ENCODE measurements around the gene RAD52.

The RAD52 gene

DNA sequence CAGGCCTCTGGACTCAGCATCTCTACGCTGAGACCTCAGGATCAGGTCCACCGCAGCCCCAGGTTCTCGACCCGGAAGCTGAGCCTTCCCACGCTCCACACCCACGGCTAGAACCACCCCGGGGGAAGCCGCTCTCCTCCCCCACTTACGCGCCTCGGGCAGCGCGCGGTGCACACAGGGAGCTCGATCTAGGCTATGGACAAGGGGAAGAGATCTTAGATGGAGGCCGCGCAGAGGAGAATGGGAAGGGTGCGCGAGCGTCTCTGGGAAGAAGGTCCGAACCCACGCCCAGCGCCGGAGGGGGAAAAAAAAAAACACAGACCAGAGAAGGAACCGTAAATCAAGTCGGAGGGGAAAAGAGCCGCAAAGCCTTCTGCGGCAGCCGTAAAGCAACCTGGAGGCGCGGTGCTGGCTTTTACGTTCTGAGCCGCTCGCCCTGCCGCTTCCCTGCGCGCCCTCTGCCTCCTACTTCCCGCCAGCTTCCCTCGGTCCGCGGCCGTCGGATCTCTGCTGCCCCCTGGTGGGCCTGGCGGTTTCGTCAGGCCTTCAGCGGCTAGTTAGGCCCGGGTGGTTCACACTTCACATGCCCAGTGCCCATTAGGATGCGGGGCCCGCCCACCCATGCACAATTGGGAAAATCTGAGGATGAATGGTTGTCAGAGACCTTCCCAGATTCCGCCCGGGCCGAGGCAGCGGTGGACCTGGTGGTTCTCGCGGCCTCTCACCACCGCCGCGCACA lies at the start of gene RAD52:
TSS of gene RAD52 (minus strand) at position 242 of the 739 bp plus-strand sequence. CDS start 16,636 bp downstream, outside the sequence.
- H3K27me3 ChIP-seq (ENCODE audit: control insufficient read depth, insufficient read depth, low read length), result no peaks in the 10 kb centered on the region
- no peaks in the 10 kb centered on the region for H3K9me3 ChIP-seq (ENCODE audit: control insufficient read depth, insufficient read depth, low read depth, low read length)
- H3K4me1 ChIP-seq (ENCODE audit: control insufficient read depth, insufficient read depth, low read length), result no peaks in the 10 kb centered on the region
- peak within 1 kb of the TSS; percentile 87 for H3K4me3 ChIP-seq (ENCODE audit: low read depth, low read length)
- peak within 1 kb of the TSS; percentile 96 for H3K9ac ChIP-seq (ENCODE audit: low read length)
- H3K27ac ChIP-seq (ENCODE audit: low read depth, low read length), result peak within 1 kb of the TSS; percentile 85
- no peaks in the 10 kb centered on the region; the same call in 1 of the 2 replicates for H3K36me3 ChIP-seq (ENCODE audit: control insufficient read depth, insufficient read depth, low read length)

- H3K4me3 ChIP-seq (ENCODE audit: low read depth, low read length), result no peak overlapping the region
- 0 out of 2 replicates have a peak, but pooled peaks cover under 1% of the 10 kb centered on the region for H3K4me1 ChIP-seq (ENCODE audit: control insufficient read depth, insufficient read depth, low read length)
- H3K27me3 ChIP-seq (ENCODE audit: control insufficient read depth, insufficient read depth, low read length), result no peaks in the 10 kb centered on the region
- H3K9ac ChIP-seq (ENCODE audit: low read length), result no peak overlapping the region
- peaks cover 5% of the 10 kb centered on the region for H3K36me3 ChIP-seq (ENCODE audit: control insufficient read depth, insufficient read depth, low read length)
- H3K27ac ChIP-seq (ENCODE audit: low read depth, low read length), result no peak overlapping the region
- H3K9me3 ChIP-seq (ENCODE audit: control insufficient read depth, insufficient read depth, low read depth, low read length), result no peaks in the 10 kb centered on the region
Observed at GRCh38 chr12:998020-998874, 48.8 kb upstream of the RAD52 start.

DNA sequence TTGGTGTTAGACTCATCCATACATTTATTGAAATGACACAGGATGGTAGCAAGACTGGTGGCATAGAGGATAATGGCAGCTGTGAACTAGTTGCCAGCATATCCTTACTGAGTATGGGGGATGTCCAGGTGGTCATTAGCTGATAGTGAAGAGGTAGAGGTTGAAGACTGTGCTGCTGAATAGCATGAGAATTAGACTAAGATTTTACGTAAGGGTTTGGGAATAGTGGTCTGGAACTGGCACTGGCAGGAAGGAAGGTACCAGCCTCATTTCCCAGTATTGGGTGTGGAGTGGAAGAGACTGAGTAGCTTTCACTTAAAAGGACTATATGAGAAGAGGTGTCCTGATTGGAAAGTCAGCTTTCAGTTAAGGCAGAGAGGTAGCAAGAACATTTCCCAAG lies 48.0 kb upstream of the RAD52 start:
- Histone ChIP-seq H3K27ac (ENCODE audit: low read depth, low read length) (no peak overlapping the region), H3K9me3 (ENCODE audit: control insufficient read depth, insufficient read depth, low read depth, low read length) (no peaks in the 10 kb centered on the region), H3K4me1 (ENCODE audit: control insufficient read depth, insufficient read depth, low read length) (no peaks in the 10 kb centered on the region), H3K9ac (ENCODE audit: low read length) (no peak overlapping the region), H3K36me3 (ENCODE audit: control insufficient read depth, insufficient read depth, low read length) (peaks cover 5% of the 10 kb centered on the region), H3K4me3 (ENCODE audit: low read depth, low read length) (no peak overlapping the region), H3K27me3 (ENCODE audit: control insufficient read depth, insufficient read depth, low read length) (no peaks in the 10 kb centered on the region)

- no peaks in the 10 kb centered on the region for H3K27me3 ChIP-seq (ENCODE audit: control insufficient read depth, insufficient read depth, low read length)
- H3K27ac ChIP-seq (ENCODE audit: low read depth, low read length), result no peak overlapping the region
- H3K9me3 ChIP-seq (ENCODE audit: control insufficient read depth, insufficient read depth, low read depth, low read length), result no peaks in the 10 kb centered on the region
- no peaks in the 10 kb centered on the region for H3K4me1 ChIP-seq (ENCODE audit: control insufficient read depth, insufficient read depth, low read length)
- H3K9ac ChIP-seq (ENCODE audit: low read length), result no peak overlapping the region
- H3K36me3 ChIP-seq (ENCODE audit: control insufficient read depth, insufficient read depth, low read length), result peaks cover 5% of the 10 kb centered on the region
- no peak overlapping the region for H3K4me3 ChIP-seq (ENCODE audit: low read depth, low read length)
Observed at GRCh38 chr12:996881-997280, 47.4 kb upstream of the RAD52 start.

DNA sequence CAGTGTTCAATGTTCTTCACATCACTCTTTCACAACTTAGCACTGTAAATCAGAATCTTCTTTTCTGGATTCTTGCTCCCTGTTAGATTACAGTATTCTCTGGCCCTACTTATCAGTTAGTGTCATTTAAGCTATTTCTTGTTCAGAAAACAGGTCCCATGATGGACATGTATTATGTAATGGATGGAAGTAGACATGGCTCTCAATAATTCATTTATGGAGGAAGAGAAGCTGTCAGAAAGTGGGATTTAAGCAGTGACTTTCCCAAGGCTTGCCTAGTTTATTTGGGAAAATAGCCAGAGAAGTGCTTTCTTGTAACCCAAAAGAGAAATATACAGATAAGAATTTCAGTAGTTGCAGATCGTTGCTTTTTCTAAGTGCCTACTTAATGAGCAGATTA lies 43.2 kb upstream of the RAD52 start:
- H3K27ac ChIP-seq (ENCODE audit: low read depth, low read length), result no peak overlapping the region
- no peaks in the 10 kb centered on the region for H3K36me3 ChIP-seq (ENCODE audit: control insufficient read depth, insufficient read depth, low read length)
- no peaks in the 10 kb centered on the region for H3K9me3 ChIP-seq (ENCODE audit: control insufficient read depth, insufficient read depth, low read depth, low read length)
- H3K4me1 ChIP-seq (ENCODE audit: control insufficient read depth, insufficient read depth, low read length), result peaks cover 15% of the 10 kb centered on the region; the same call in 1 of the 2 replicates
- no peaks in the 10 kb centered on the region for H3K27me3 ChIP-seq (ENCODE audit: control insufficient read depth, insufficient read depth, low read length)
- H3K4me3 ChIP-seq (ENCODE audit: low read depth, low read length), result peak overlapping the region; percentile 99
- H3K9ac ChIP-seq (ENCODE audit: low read length), result no peak overlapping the region

GRCh38 chr12:991350-992333 lies 42.1 kb upstream of the RAD52 start:
- Histone ChIP-seq H3K36me3 (ENCODE audit: control insufficient read depth, insufficient read depth, low read length) (no peaks in the 10 kb centered on the region), H3K4me3 (ENCODE audit: low read depth, low read length) (peak overlapping the region; percentile 99), H3K9ac (ENCODE audit: low read length) (peak overlapping the region; percentile 88), H3K4me1 (ENCODE audit: control insufficient read depth, insufficient read depth, low read length) (peaks cover 15% of the 10 kb centered on the region; the same call in 1 of the 2 replicates), H3K27me3 (ENCODE audit: control insufficient read depth, insufficient read depth, low read length) (no peaks in the 10 kb centered on the region), H3K9me3 (ENCODE audit: control insufficient read depth, insufficient read depth, low read depth, low read length) (no peaks in the 10 kb centered on the region), H3K27ac (ENCODE audit: low read depth, low read length) (0 out of 2 replicates have a peak overlapping the region, but pooled peaks have one; percentile 32)

GRCh38 chr12:990661-991349 lies 41.3 kb upstream of the RAD52 start, which contains the start of gene ERC1:
Gene ERC1, plus strand, starts transcription at chr12:991223. Its CDS starts 36,681 bp downstream, at chr12:1027904.
- H3K9me3 ChIP-seq (ENCODE audit: control insufficient read depth, insufficient read depth, low read depth, low read length), result no peaks in the 10 kb centered on the region
- H3K9ac ChIP-seq (ENCODE audit: low read length), result peak within 1 kb of the TSS; percentile 98
- H3K4me1 ChIP-seq (ENCODE audit: control insufficient read depth, insufficient read depth, low read length), result peaks cover 15% of the 10 kb centered on the region; the same call in 1 of the 2 replicates
- no peaks in the 10 kb centered on the region for H3K36me3 ChIP-seq (ENCODE audit: control insufficient read depth, insufficient read depth, low read length)
- H3K27ac ChIP-seq (ENCODE audit: low read depth, low read length), result peak within 1 kb of the TSS; percentile 97
- H3K27me3 ChIP-seq (ENCODE audit: control insufficient read depth, insufficient read depth, low read length), result no peaks in the 10 kb centered on the region
- H3K4me3 ChIP-seq (ENCODE audit: low read depth, low read length), result peak within 1 kb of the TSS; percentile 99

- H3K36me3 ChIP-seq (ENCODE audit: control insufficient read depth, insufficient read depth, low read length), result no peaks in the 10 kb centered on the region
- H3K9me3 ChIP-seq (ENCODE audit: control insufficient read depth, insufficient read depth, low read depth, low read length), result no peaks in the 10 kb centered on the region
- peaks cover 15% of the 10 kb centered on the region; the same call in 1 of the 2 replicates for H3K4me1 ChIP-seq (ENCODE audit: control insufficient read depth, insufficient read depth, low read length)
- peak overlapping the region; percentile 98 for H3K9ac ChIP-seq (ENCODE audit: low read length)
- H3K27me3 ChIP-seq (ENCODE audit: control insufficient read depth, insufficient read depth, low read length), result no peaks in the 10 kb centered on the region
- H3K4me3 ChIP-seq (ENCODE audit: low read depth, low read length), result peak overlapping the region; percentile 99
- peak overlapping the region; percentile 97 for H3K27ac ChIP-seq (ENCODE audit: low read depth, low read length)
Observed at GRCh38 chr12:989751-990660, 40.5 kb upstream of the RAD52 start.

DNA sequence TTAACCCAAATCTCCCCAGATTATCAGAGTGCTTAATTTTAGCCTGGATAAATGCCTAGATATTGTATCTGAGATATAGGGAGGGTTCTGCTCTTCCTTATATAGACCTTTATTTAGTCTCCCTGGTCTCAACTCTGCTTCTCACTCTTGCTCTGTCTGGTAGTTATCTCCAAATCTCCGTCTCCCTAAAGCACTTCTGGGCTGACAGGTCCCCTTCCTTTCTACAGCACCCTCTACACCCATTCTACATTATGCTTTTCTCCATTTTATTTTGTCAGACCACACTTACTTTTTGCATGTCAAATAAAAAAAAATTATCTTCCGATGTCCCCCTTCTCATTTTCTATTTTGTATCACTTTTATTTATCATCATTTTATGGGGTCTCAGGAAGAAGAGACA lies 39.6 kb upstream of the RAD52 start:
- H3K4me1 ChIP-seq (ENCODE audit: control insufficient read depth, insufficient read depth, low read length), result peaks cover 15% of the 10 kb centered on the region; the same call in 1 of the 2 replicates
- no peaks in the 10 kb centered on the region for H3K9me3 ChIP-seq (ENCODE audit: control insufficient read depth, insufficient read depth, low read depth, low read length)
- H3K27ac ChIP-seq (ENCODE audit: low read depth, low read length), result no peak overlapping the region
- H3K36me3 ChIP-seq (ENCODE audit: control insufficient read depth, insufficient read depth, low read length), result no peaks in the 10 kb centered on the region
- H3K9ac ChIP-seq (ENCODE audit: low read length), result no peak overlapping the region
- H3K4me3 ChIP-seq (ENCODE audit: low read depth, low read length), result no peak overlapping the region
- H3K27me3 ChIP-seq (ENCODE audit: control insufficient read depth, insufficient read depth, low read length), result no peaks in the 10 kb centered on the region

Data from HUES6 (cell line).